ENCODE results near the gene TSPO. TPM values are rescaled to one million over a fixed set of nuclear protein-coding genes. Genes with fewer than 3 reads are reported as not detected.

The TSPO gene
- total RNA-seq, 1 donor from 2014 or later = 294 TPM

DNA sequence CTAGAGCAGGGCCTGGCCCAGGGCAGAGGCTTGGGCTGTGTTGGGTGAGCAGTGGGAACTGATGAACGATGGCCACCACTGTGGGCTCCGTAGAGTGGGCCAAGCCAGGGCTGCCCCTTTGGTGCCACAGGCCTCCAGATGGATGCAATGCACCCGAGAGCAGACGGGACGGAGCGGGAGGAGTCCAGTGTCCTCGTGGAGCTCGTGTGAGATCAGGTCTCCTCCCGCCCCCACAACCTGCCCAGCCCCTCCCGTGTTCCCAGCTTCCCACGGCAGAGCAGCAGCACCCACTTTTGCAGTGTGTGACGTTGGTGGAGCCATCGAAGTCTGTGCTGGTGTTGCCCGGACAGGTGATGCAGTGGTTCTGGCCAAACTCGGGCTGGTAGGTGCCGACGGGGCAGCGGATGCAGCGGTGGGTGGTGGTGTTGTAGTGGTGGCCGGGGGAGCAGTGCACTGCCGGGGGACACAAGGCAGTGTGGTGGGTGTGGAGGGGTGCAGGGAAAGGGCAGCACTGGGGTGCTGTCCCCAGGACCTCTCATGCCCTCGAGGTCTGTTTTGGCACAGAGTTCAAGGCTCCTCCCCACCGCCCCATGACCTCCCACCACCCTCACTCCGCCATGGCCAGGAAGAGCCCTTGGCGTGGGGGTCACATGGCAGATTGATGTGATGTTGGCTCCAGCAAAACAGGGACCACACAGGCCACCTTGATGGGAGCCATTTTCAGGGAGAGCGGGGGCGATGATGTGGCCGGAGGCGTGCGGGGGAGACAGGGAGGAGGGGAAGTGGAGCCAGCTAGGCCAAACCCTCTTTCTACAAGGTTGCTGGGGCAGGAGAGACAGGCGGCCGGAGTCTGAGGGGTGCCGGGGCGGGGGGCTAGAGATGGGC lies 59.5 kb downstream of the TSPO start:
- H3K36me3 ChIP-seq = no peaks in the 10 kb centered on the region
- TF ChIP-seq CTCF (IDR thresholded peaks at IDR 0.05) = no peak
- H3K27me3 ChIP-seq (ENCODE audit: low read depth) = no peaks in the 10 kb centered on the region
- H3K27ac ChIP-seq = no peak overlapping the region
- DNase-seq (no peak), ATAC-seq (no peak)
- intact Hi-C loops (cut with DNase I) = no loop called here
- no peaks in the 10 kb centered on the region for H3K9me3 ChIP-seq
- no peak overlapping the region for H3K4me3 ChIP-seq
- no peaks in the 10 kb centered on the region for H3K4me1 ChIP-seq

DNA sequence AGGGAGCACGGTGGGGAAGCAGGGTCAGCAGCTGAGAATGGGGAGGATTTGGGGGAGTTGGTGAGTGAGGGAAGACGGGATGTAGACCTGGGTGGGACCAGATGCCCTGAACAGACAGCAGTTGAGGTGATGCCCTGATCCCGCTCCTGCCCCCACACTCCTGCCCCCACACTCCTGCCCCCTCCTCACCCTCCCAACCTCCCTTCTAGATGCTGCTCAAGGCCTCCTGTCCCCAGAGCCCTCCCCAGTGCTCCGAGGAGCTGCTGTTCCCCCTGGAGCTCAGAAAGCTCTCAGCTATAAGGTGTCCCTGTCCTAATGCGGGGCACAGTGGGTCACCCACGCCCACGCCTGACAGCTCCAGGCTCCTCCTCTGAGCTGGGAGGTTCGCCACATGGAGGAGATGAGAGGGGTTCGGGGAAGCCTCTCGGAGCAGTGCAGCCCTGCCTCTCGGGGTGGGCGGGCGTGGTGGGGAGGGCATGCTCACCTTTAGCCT lies 60.6 kb downstream of the TSPO start:
- ATAC-seq (no peak), DNase-seq (no peak)
- H3K4me3 ChIP-seq = no peak overlapping the region
- no peak overlapping the region for H3K27ac ChIP-seq
- no peaks in the 10 kb centered on the region for H3K36me3 ChIP-seq
- H3K4me1 ChIP-seq = no peaks in the 10 kb centered on the region
- H3K27me3 ChIP-seq (ENCODE audit: low read depth) = no peaks in the 10 kb centered on the region
- H3K9me3 ChIP-seq = no peaks in the 10 kb centered on the region
- TF ChIP-seq CTCF (IDR thresholded peaks at IDR 0.05) = no peak
- intact Hi-C loops (cut with DNase I) = no loop called here

DNA sequence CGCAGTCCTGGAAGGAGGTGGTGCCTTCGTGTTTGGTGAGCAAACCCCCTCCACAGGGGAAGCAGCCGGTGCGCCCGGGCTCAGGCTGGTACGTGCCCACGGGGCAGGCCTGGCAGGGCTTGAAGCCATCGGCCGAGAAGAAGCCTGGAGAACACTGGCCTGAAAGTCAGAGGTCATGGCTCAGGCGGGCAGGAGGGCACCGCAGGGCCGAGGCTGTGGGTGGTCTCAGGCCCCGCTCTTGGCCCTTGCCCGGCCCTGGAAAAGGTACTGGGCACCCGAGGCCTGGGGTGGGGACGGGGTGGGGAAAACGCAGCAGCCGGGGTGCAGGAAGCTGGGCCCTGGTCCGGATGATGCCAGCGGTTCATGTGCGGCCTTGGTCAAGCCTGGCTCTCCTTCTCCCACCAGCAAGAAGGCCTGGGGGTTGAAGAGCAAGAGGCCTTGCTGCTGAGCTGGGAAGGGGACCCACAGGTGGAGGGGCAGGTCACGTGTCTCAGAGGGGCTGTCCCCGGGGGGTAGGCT lies 61.1 kb downstream of the TSPO start:
- Histone ChIP-seq H3K4me1 (no peaks in the 10 kb centered on the region), H3K4me3 (no peak overlapping the region), H3K27me3 (ENCODE audit: low read depth) (no peaks in the 10 kb centered on the region), H3K36me3 (no peaks in the 10 kb centered on the region), H3K27ac (no peak overlapping the region), H3K9me3 (no peaks in the 10 kb centered on the region)
- DNase-seq = no peak
- ATAC-seq = no peak
- intact Hi-C loops (cut with DNase I) = no loop called here
- TF ChIP-seq CTCF (IDR thresholded peaks at IDR 0.05) = no peak

Other genes starting within 250 kb of the TSPO start
- gene PACSIN2, start 136.4 kb upstream of the TSPO start, total RNA-seq = 104 TPM
- 5.4 TPM for gene TTLL1, start 62.2 kb upstream of the TSPO start, total RNA-seq
- 1.6 TPM for gene BIK, start 40.8 kb upstream of the TSPO start, total RNA-seq
- gene MCAT, start 8.2 kb upstream of the TSPO start, total RNA-seq = 11.7 TPM
- 21.6 TPM for gene TTLL12, start 35.6 kb downstream of the TSPO start, total RNA-seq
- gene SCUBE1, start 191.8 kb downstream of the TSPO start, total RNA-seq = 16.6 TPM